ENCODE measurements around the gene DNM2.
"Not testable (repeated sequence)": the region's sequence is repeated elsewhere in the genome, so short reads cannot be mapped to it uniquely, and the experiment has no call there.

DNM2 gene

GRCh38 chr19:10818301-10819123 is 100.6 kb downstream of the DNM2 start:
- DNase-seq = no peak

DNA sequence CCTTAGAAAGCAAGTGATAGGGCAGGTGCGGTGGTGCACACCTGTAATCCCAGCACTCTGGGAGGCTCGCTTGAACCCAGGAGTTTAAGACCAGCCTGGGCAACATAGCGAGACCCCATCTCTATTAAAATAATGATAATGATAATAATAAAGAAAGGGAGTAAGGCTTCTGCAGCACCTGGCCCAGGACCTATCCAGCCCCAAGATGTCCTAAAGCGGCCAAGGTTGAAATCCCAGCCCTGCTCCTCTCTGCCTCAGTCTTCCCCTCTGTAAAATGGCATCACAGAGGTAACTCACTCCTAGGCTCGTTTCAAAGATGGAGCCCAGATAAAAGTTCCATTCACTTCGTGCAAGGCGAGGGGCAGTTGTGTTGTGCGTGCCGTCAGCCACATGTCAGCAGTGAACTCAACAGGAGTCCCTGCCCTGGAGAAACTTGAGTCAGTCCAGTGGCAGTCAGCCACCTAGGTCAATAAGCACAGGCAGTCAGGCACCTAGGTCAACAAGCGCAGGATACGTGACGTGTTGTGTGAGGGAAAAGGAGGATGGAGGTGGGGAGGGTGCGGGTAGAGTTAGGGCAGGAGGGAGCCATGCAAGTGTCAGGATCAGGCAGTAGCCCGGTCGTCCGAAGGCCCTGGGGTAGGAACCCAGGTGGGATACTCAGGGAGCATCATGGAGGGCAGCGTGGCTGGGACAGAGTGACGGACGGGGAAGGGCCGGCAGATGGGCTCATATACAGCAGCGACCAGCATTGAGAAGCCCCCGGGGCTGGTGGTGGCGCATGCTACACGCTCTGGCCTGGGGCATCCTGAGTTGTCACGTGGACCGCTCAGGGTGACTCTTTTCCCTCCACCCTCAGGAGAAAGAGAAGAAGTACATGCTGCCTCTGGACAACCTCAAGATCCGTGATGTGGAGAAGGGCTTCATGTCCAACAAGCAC is 101.5 kb downstream of the DNM2 start:
- no peak for DNase-seq

DNA sequence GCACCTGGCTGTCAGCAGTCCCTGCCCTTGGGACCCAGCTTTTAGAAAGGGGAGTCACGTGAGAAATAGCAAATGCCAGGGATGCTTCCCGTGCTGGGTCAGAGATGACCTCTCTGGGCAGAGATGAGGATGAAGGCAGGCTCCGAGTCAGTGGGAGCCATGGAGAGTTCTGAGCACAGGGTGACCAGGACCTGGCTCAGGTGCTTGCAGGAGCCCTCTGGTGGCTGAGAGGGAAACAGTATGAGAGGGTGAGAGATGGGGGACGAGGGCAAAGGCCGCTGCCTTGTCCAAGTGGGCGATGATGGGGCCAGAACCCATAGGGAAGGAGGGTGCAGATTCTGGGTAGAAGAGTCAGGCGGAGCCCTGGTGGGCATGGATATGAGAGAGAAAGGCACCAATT is 102.3 kb downstream of the DNM2 start:
- no peak for DNase-seq

GRCh38 chr19:10823690-10824089 is 105.8 kb downstream of the DNM2 start:
- no peak for DNase-seq

- no peak for DNase-seq
Measured at GRCh38 chr19:10826231-10826630, 108.4 kb downstream of the DNM2 start.

DNA sequence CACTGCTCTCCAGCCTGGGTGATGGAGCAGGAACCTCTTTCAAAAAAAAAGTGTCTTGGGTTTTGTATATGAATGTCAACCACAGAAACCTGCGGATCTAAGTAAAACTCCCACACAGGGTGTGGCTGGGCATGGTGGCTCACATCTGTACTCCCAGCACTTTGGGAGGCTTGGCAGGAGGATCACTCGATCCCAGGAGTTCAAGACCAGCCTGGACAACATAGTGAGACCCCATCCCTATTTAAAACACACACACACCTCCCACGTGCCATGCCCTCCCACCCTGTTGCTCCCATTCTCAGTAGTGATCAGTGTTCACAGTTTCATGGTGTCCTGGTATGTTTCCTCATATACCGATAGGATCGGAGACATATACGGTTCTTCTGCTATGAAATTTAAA is 109.0 kb downstream of the DNM2 start:
- no peak for DNase-seq

- DNase-seq = no peak
Measured at GRCh38 chr19:10828981-10829821, 111.3 kb downstream of the DNM2 start.

DNA sequence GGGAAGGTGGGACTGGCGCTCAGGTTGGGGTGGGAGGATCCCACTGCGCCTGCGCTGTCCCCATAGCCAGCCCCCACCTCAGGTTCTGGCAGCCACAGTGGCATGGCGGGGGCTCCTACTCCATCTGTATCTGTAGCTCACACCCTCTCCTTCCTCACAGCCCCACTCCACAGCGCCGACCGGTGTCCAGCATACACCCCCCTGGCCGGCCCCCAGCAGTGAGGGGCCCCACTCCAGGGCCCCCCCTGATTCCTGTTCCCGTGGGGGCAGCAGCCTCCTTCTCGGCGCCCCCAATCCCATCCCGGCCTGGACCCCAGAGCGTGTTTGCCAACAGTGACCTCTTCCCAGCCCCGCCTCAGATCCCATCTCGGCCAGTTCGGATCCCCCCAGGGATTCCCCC is 112.1 kb downstream of the DNM2 start:
- no peak for DNase-seq

- no peak for DNase-seq
Measured at GRCh38 chr19:10830370-10830769, 112.5 kb downstream of the DNM2 start.

- no peak for DNase-seq
Measured at GRCh38 chr19:10830931-10831779, 113.3 kb downstream of the DNM2 start.

- no peak for DNase-seq
Measured at GRCh38 chr19:10831987-10832938, 114.4 kb downstream of the DNM2 start.

DNA sequence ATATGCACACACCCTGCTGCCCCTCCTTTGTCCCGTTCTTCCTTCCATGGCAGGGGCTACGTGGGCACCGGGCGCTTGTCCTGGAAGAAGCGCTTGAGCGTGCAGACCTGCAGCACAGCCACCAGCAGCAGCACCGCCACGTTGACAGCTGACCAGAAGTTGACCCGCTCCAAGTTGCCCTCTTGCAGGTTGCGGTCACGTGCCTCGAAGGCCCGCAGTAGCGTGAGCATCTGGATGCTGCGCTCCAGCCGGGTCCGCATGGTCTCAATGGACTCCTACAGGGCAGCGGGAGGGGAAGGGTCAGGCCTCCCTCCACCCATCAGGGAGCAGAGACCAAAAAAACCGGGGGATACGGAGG is 115.0 kb downstream of the DNM2 start:
- no peak for DNase-seq

GRCh38 chr19:10835089-10835753 is 117.3 kb downstream of the DNM2 start:
- DNase-seq = no peak

DNA sequence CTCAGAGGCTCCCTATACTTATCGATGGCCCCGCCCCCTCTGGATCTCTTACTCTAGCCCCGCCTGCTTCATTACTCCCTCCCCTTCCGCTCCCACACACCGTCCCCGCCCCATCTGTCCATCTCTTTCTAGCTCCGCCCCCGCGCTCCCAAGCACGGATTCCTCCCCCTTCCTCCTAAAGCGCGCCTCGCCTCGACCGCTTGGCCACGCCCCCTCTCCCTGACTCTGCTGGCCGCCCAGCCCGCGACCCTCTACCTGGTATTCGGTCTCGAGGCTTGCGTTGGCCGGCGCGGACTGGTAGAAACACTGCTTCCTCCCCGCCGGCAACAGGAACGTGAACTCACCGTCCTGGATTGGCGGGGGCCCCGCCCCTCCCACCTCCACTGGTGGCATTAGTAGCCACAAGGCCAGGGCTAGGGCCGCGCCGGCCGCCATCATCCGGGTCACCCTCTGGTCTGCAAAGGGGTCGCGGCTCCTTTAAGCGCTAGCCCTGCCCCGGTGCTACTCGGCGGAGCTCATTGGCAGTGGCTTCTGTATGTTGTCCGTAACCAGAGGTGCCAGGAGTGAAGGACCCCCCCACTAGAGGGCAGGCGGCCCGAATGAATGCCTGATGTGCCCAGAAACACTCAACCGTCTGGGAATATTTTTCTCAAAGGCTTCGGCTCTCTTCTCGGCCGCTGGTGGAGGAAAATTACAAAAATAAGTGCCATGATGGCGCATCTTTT is 118.0 kb downstream of the DNM2 start, which contains the start of gene TMED1:
Gene TMED1 (minus strand): TSS at position 459 of the 725 bp plus-strand sequence. CDS start 21 bp downstream, at position 438.
- peak; percentile 92 to 97 for DNase-seq

DNA sequence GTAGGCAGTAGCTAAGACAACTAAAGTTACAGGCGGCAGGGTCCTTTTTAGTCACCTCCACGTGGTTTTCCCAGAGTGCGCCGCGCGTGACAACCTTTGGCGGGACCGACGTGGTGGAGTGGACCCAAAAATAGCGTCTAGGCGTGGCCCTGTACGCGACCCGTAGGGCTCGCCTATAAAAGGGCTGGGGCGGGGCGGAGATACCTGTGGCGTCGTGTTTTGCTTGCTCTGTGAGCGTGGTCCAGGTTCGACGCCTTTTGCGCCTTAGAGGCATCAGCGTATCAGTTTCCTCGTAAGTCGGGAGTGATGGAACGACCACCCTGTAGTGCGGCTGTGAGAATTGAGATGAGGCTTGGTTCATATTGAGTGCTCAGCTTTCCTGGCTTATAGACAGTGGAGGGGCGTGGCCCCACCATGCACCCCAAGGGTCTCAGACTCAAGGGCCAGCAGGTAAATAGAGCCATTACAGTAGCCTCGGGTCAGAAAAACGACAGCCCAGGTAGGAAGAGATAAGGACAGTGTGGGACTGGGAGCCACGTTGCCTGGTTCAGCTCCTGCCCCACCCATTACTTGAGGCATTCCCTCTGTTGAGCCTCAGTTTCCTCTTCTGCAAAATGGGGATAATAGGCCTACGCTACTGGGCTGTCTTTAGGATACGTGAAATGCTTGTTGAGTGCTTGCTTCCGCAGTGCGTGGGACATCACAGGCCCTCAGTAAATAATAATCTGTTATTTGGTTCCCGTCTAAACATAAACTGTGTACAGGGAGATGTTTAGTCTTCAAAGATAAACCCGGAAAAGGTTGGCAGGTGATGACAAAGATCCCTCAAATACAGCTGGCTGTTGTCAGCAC is 118.8 kb downstream of the DNM2 start:
- DNase-seq = peak; percentile 89 to 91

- not testable (repeated sequence) for DNase-seq
Measured at GRCh38 chr19:10837649-10838048, 119.8 kb downstream of the DNM2 start.

DNA sequence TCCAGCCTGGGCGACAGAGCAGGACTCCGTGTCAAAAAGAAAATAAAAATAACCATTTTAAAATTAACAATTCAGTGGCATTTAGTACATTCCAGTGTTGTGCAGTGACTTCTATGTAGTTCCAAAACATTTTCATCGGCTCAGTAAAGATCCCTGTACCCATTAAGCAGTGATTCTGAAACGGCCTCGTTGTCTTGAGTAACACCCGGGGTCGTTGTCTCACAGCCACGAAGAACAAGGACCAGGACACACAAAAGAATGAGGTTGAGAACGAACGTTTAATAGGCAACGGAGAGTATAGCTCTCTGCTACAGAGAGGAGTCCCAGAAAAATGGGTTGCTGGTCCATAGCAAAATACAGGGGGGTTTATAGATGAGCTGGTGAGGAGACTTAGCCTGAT is 120.5 kb downstream of the DNM2 start:
- DNase-seq = no peak
